Uterus (tissue), 2 donors: Measurements from ENCODE around the gene ATP9B.

Experiments
- POLR2A ChIP-seq, 2 donors: fragments of 450-650 bp; IDR thresholded peaks; one replicate each; pipeline ENCODE4 v1.6.1; 2016; ENCODE audit warnings: antibody characterized with exemption in 2 of 2, mild to moderate bottlenecking in 1 of 2, moderate library complexity in 1 of 2
- TF ChIP-seq, protein P1 (sequence below), 4 experiments: fragments of 200-600 bp in 2 of 4; fragments of 450-650 bp in 2 of 4; sonication (generic) in 2 of 4; IDR thresholded peaks; one replicate each; pipeline ENCODE4 v1.5.1; 2016 to 2019; ENCODE audit warnings: antibody characterized with exemption in 4 of 4, mild to moderate bottlenecking in 2 of 4, moderate library complexity in 1 of 4

DNA sequence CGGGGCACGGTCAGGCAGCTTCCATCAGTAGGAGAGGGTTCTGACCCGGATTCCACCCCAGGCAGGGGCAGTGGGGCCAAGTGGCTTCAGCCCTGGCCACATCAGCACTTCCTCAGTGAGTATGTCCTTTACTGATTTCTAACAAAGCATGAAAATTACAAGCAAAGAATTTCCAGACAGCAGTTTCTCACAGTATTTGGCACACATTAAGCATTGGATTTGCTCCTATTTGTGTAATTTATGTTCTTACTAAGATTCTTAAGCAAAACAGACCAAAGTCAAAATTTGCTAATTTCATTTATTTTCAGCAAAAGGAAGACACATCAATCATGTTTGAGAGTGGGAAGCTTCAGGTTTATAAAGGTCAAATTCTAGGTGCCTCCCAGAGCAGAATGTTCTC lies 253.2 kb downstream of the ATP9B start:
- TF ChIP-seq, protein P1, sequence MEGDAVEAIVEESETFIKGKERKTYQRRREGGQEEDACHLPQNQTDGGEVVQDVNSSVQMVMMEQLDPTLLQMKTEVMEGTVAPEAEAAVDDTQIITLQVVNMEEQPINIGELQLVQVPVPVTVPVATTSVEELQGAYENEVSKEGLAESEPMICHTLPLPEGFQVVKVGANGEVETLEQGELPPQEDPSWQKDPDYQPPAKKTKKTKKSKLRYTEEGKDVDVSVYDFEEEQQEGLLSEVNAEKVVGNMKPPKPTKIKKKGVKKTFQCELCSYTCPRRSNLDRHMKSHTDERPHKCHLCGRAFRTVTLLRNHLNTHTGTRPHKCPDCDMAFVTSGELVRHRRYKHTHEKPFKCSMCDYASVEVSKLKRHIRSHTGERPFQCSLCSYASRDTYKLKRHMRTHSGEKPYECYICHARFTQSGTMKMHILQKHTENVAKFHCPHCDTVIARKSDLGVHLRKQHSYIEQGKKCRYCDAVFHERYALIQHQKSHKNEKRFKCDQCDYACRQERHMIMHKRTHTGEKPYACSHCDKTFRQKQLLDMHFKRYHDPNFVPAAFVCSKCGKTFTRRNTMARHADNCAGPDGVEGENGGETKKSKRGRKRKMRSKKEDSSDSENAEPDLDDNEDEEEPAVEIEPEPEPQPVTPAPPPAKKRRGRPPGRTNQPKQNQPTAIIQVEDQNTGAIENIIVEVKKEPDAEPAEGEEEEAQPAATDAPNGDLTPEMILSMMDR (IDR thresholded peaks at IDR 0.05): no peak
- TF ChIP-seq POLR2A (IDR thresholded peaks at IDR 0.05): no peak
